Breast epithelium (tissue), 3 donors: Measurements from ENCODE around the gene EOGT.

ENCODE experiments used
- CTCF ChIP-seq, 3 donors: fragments of 450-650 bp; IDR thresholded peaks; one replicate each; pipeline ENCODE4 v1.5.1; 2016 to 2017; ENCODE audit warnings: antibody characterized with exemption in 3 of 3, mild to moderate bottlenecking in 3 of 3, moderate library complexity in 3 of 3
- POLR2A ChIP-seq: fragments of 450-650 bp; IDR thresholded peaks from one replicate; pipeline ENCODE4 v1.6.1; 2016; ENCODE audit warnings: antibody characterized with exemption, mild to moderate bottlenecking, moderate library complexity

GRCh38 chr3:69012800-69013252 is 658 bp downstream of the EOGT start:
- TF ChIP-seq POLR2A (no peak), CTCF (IDR thresholded peaks at IDR 0.05) (no peak)
